HK-2 (cell line): Measurements from ENCODE around the gene IL1RAPL1.

Experiments
- DNase-seq: peaks from one replicate; pipeline ENCODE4 v3.0.0-alpha.2; 2018; ENCODE audit not compliant: unreplicated experiment

The IL1RAPL1 gene

GRCh38 chrX:28979877-28980276 is 392.6 kb downstream of the IL1RAPL1 start:
- DNase-seq: no peak

DNA sequence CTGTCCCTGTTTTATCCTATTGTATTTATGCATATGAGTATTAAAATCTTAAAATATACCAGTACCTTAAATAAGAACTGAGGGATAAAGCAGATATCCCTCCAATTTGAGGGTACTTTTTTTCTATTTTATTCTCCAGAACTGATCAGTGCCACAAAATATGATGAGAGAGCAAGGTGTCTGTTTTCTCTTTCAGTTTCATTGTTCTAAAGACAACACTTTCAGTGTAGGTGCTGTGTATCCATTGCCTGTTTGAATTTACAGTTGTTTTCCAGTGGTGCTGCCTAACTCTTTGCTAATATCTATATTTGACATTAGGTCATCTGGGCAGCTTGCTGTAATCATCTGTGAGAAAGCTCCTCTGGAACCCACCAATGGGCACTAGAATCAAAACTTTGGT is 394.7 kb downstream of the IL1RAPL1 start:
- DNase-seq: no peak

- no peak for DNase-seq
Observed at GRCh38 chrX:28988246-28988645, 401.0 kb downstream of the IL1RAPL1 start.

- no peak for DNase-seq
Observed at GRCh38 chrX:28997706-28998463, 410.6 kb downstream of the IL1RAPL1 start.

DNA sequence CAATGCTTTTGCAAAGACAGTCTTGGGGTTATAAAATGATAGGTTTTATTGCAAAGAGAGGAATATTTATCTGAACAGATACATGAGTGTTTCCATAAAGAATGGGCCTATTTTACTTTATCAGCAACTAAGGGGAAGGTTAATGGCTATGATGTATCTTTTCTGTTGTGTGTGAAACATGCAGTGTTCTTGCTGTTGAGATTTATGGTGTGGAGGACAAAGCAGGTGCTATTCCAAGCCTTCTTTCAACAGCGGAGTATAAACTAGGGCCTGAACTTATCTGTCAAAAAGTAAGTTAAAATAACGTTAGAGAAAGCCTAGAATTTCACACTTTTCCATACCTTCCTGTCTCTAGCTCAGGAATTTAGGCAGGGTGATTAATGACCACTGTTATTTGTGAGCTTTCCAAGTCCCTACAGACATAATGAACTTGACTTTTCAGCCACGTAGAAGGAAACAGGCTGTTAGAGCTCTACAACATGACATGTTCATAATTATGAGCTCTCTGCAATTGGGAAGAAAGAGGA is 411.4 kb downstream of the IL1RAPL1 start:
- no peak for DNase-seq

GRCh38 chrX:29012867-29013266 is 425.6 kb downstream of the IL1RAPL1 start:
- DNase-seq: no peak

DNA sequence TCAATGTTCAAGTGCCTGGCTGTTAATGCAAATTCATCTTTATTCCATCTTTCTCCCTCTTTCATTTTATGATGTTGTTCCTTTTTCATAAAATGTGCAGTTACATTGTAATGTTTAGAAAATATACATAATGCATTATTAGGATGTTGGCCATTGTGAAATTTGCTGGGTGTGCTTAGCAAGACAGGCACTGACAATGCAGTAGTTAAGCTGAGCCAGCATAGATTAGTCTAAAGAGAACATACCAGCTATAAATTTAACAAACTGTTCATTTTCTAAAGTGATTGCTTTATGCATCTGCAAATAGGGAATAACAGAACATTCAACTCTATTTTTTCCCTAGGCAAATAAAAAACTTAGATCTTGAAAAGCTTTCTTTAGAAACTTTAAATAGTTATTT is 436.0 kb downstream of the IL1RAPL1 start:
- no peak for DNase-seq

DNA sequence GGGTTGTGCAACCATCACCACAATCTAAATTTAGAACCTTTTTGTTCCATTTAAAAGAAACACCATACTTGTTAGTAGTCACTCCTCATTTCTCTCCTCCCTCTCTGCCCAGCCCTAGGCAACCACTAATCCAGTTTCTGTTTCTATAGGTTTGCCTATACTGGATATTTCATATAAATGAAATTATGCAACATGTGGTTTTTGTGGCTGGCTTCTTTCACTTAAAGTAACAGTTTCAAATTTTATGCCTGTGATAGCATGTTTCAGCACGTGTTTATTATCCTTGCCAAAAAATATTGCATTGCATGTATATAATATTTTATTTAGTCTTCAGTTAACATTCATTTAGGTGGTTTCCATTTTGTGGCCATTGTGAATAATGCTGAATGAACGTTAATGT is 437.6 kb downstream of the IL1RAPL1 start:
- no peak for DNase-seq

DNA sequence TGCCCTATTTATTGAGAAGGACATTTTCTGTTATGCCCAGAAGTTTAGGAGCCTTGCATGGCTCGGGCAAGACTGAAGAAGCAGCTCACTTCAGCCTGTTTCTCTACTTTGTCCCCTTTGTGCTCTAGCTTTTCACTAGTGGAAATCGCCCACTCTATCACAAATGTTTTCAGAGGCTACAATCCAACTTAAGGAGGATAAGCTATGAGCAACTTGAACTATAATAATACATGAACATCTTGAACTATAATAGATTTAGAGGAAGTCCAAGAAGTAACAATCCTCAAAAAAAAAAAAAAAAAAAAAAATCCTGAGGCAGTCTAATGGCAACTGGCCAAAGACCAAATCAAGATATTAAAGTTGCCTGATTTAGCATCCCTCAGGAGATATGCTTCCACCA is 452.3 kb downstream of the IL1RAPL1 start:
- no peak for DNase-seq

GRCh38 chrX:29040160-29040559 is 452.9 kb downstream of the IL1RAPL1 start:
- DNase-seq: no peak

- DNase-seq: no peak
Observed at GRCh38 chrX:29042341-29042740, 455.1 kb downstream of the IL1RAPL1 start.

GRCh38 chrX:29043746-29044145 is 456.5 kb downstream of the IL1RAPL1 start:
- DNase-seq: no peak

- DNase-seq: no peak
Observed at GRCh38 chrX:29044423-29045184, 457.4 kb downstream of the IL1RAPL1 start.

GRCh38 chrX:29065477-29065876 is 478.2 kb downstream of the IL1RAPL1 start:
- no peak for DNase-seq

DNA sequence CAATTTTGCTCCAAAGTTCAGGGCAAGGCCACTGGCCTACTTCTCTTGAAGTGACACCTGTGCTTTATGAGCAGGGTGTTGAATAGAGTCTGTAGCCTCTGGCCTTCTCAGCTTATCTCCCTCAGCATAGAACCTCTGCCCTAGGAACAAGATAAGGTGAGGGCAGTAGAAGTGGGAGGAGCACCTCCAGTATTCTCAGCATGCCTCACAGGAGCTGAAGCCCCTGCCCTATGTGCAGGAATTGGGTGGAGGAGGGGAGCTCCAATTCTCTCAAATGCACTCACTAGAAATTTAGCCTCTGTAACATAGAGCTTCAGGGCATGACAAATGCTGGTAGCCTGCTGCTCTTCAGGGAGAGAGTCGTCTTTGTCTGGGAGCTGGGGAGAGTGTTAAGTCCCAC is 479.3 kb downstream of the IL1RAPL1 start:
- no peak for DNase-seq

DNA sequence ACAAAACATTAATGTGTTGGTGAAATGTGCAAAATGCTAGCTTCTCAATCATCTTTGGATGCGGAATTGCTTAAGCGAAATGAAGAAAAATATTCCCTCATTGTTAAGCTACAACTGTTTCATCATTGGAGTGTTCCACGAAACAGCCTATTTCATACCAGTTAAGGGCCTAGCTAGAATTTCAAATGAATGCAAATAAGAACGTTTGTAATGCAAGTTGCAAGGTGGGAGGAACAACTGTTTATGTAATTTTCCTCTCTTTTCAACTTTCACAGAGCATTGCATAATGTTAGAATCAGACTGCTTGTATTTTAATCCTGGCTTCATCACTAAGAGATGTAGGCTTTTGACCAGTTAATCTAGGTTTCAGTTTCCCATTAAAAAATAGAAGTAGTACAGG is 480.1 kb downstream of the IL1RAPL1 start:
- DNase-seq: no peak

DNA sequence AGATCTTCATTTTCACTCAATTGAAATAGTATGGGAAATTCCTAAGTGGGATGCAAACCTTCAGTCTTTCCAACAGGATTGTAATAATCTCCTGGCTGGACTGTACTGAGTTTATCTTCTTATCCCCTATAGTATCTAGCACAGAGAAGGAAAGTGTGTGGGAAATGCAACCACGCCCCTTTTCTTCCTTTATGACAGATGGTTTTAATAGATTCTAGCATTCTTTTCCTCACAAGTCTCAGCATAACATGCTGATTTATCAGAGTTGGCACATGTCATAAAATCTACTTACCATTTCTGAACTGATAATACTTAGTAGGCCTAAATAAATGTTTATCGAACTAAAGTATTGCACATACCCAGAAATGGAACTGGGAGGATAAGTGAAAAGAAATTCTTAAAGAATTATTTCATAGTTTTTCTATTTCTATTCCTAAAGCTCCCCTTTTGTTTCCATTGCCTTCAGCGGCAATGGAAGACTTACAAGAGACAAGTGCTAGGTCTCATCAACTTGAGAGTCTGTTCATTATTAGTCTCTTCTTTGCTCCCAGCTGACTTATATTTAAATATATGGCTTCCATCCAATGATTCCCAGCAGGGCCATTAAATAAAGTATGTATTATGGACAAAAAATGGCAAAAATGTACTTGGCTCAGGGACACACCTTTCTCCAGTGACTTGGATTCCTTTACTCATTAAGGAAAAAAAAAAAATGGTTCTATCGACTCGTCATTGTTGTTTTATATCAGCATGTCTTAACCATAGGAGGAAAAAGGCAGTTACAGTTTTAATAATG is 484.5 kb downstream of the IL1RAPL1 start:
- DNase-seq: no peak

DNA sequence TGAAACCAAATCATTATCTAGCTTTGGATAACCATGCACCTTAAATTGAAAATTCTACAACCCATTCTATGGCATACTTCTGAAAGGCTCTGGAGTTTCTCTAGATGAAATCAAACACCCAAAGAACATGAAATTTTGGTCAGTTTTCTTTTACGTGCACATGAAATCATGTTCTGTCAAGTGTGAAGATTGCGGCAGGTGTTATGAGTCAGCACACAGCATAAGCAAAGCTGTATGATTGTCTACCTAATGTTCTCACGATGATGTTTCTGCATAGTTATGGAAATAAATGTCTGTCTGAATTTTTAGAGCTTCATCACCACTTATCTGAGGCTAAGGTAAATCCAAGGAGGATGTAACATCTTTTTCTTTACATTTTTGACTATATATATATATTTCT is 495.3 kb downstream of the IL1RAPL1 start:
- DNase-seq: no peak

DNA sequence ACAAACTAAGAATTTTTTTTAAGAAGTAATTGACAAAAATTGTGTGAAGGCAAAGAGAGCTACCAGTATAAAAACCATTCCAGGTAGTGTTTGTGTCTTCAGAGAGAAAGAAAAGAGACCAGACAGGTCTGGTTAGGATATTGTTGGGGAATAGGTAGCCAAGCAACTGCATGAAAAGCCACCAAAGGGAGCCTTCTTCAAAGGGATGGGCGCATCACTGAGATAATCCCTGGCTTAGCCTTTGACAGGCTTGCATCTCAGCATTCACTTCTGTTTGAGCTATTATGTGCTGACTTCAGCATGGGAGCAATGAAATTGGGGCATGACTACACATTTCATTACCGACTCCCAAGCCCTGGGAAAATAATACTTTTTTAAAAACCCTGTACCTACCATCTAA is 496.6 kb downstream of the IL1RAPL1 start:
- DNase-seq: no peak

GRCh38 chrX:29090811-29091210 is 503.6 kb downstream of the IL1RAPL1 start:
- DNase-seq: no peak

- DNase-seq: no peak
Observed at GRCh38 chrX:29107231-29107630, 520.0 kb downstream of the IL1RAPL1 start.

GRCh38 chrX:29110041-29110440 is 522.8 kb downstream of the IL1RAPL1 start:
- no peak for DNase-seq
